Measurements from ENCODE around the gene CEP44. TPM values are rescaled to one million over a fixed set of nuclear protein-coding genes. Genes with fewer than 3 reads are reported as not detected.

The CEP44 gene
- 10 to 100 TPM; 17.0 to 30.6 (median 24.8) TPM for total RNA-seq

GRCh38 chr4:174283507-174284471 is at the start of gene CEP44, which contains the start of gene FBXO8:
TSS of gene CEP44 (plus strand) at chr4:174283911. CDS start at chr4:174299122, 15,211 bp downstream.
TSS of gene FBXO8 (minus strand) at chr4:174283667. CDS start at chr4:174263092, 20,575 bp downstream.
- DNase-seq, result peak; percentile 67 to 68
- 0 to 1% methylated on average over 39 to 52 of the region's 52 CpGs for WGBS, 2 donors
- Histone ChIP-seq H3K9me3 (no peaks in the 10 kb centered on the region), H3K36me3 (no peaks in the 10 kb centered on the region), H3K4me3 (replicated peaks in 1 of 3) (peak within 1 kb of the TSS; percentile 57 to 98 (median 62)), H3K27ac (peak within 1 kb of the TSS; percentile 97 to 100 (median 99)), H3K4me1 (peaks cover 12 to 20% of the 10 kb centered on the region in 2 donors), H3K27me3 (no peaks in the 10 kb centered on the region)
- TF ChIP-seq POLR2A (IDR thresholded peaks at IDR 0.05) (peak in 1 of 2 donors; percentile 32), CTCF (IDR thresholded peaks at IDR 0.05) (peak in 1 of 6 experiments; percentile 1)
- intact Hi-C loops (cut with DNase I), result no loop called here

GRCh38 chr4:174236359-174236758 is 47.4 kb upstream of the CEP44 start:
- H3K27ac ChIP-seq, result no peak overlapping the region
- H3K4me1 ChIP-seq, result no peaks in the 10 kb centered on the region
- intact Hi-C loops (cut with DNase I), result no loop called here
- peaks cover 0 to 12% of the 10 kb centered on the region in 2 donors for H3K36me3 ChIP-seq
- TF ChIP-seq POLR2A (IDR thresholded peaks at IDR 0.05), result no peak
- TF ChIP-seq CTCF (IDR thresholded peaks at IDR 0.05), result no peak
- 76 to 80% methylated on average over 3 of the region's 3 CpGs for WGBS, 2 donors
- no peaks in the 10 kb centered on the region for H3K9me3 ChIP-seq
- H3K4me3 ChIP-seq (replicated peaks in 1 of 3), result no peak overlapping the region
- DNase-seq, result no peak
- H3K27me3 ChIP-seq, result no peaks in the 10 kb centered on the region

- Histone ChIP-seq H3K36me3 (peaks cover 0 to 12% of the 10 kb centered on the region in 2 donors), H3K4me3 (replicated peaks in 1 of 3) (no peak overlapping the region), H3K9me3 (no peaks in the 10 kb centered on the region), H3K4me1 (no peaks in the 10 kb centered on the region), H3K27ac (no peak overlapping the region), H3K27me3 (no peaks in the 10 kb centered on the region)
- WGBS, 2 donors, result 88 to 89% methylated on average over 3 of the region's 3 CpGs
- DNase-seq, result no peak
- TF ChIP-seq CTCF (IDR thresholded peaks at IDR 0.05) (no peak), POLR2A (IDR thresholded peaks at IDR 0.05) (no peak)
- intact Hi-C loops (cut with DNase I), result no loop called here
These were observed 42.5 kb upstream of the CEP44 start for GRCh38 chr4:174241162-174241561.

GRCh38 chr4:174244441-174244840 is 39.3 kb upstream of the CEP44 start:
- Histone ChIP-seq H3K4me3 (replicated peaks in 1 of 3) (no peak overlapping the region), H3K36me3 (no peaks in the 10 kb centered on the region), H3K27ac (no peak overlapping the region), H3K4me1 (no peaks in the 10 kb centered on the region), H3K9me3 (no peaks in the 10 kb centered on the region), H3K27me3 (no peaks in the 10 kb centered on the region)
- DNase-seq, result no peak
- intact Hi-C loops (cut with DNase I), result no loop called here
- TF ChIP-seq CTCF (IDR thresholded peaks at IDR 0.05) (no peak), POLR2A (IDR thresholded peaks at IDR 0.05) (no peak)
- 84 to 87% methylated on average over 1 of the region's 1 CpG for WGBS, 2 donors

- DNase-seq, result no peak
- Histone ChIP-seq H3K4me1 (no peaks in the 10 kb centered on the region), H3K36me3 (no peaks in the 10 kb centered on the region), H3K4me3 (replicated peaks in 1 of 3) (no peak overlapping the region), H3K9me3 (no peaks in the 10 kb centered on the region), H3K27me3 (no peaks in the 10 kb centered on the region), H3K27ac (no peak overlapping the region)
- intact Hi-C loops (cut with DNase I), result no loop called here
- whole genome bisulfite sequencing, 2 donors, result 97 to 98% methylated on average over 1 of the region's 1 CpG
- no peak for TF ChIP-seq POLR2A (IDR thresholded peaks at IDR 0.05)
- no peak for TF ChIP-seq CTCF (IDR thresholded peaks at IDR 0.05)
These were observed 38.0 kb upstream of the CEP44 start for GRCh38 chr4:174245714-174246113.

Data from thyroid gland (tissue), 4 donors.